Activated CD4-positive, CD25-positive, alpha-beta regulatory T cell treated with anti-CD3 and anti-CD28 coated beads, Interleukin-2, amount 50 U/mL, for 16 hours (primary cell): ENCODE results near the gene FTL.
A peak's percentile ranks its signal among the peaks of the same experiment; 100 is the strongest.

Experiments
- DNase-seq: peaks from one replicate; pipeline ENCODE4 v3.0.0-alpha.2; 2020; ENCODE audit warnings: low read depth, low spot score

The FTL gene

DNA sequence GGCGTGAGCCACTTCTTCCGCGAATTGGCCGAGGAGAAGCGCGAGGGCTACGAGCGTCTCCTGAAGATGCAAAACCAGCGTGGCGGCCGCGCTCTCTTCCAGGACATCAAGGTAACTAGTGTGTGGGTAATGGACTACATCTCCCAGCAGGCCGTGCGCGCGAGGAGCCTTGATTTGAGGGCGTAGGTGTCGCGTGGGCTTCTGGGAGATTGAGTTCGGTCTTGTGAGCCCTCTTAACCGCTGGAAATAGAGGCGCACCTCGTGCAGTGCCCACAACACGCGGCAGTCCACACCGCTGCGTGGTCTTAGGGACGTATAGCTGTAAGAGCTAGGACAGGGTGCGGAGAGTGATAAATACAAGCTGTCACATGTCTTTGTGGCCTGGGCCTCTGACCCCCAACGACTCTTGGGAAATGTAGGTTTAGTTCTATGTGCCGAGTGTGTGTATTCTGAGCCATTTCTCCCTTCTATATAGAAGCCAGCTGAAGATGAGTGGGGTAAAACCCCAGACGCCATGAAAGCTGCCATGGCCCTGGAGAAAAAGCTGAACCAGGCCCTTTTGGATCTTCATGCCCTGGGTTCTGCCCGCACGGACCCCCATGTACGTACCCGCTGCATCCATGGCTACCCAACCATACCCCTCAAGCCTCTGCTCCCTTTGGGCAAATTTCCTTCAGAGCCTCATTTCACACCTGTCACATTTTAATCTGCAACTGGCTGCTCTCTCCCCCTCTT lies 864 bp downstream of the FTL start:
- peak; percentile 83 for DNase-seq

DNA sequence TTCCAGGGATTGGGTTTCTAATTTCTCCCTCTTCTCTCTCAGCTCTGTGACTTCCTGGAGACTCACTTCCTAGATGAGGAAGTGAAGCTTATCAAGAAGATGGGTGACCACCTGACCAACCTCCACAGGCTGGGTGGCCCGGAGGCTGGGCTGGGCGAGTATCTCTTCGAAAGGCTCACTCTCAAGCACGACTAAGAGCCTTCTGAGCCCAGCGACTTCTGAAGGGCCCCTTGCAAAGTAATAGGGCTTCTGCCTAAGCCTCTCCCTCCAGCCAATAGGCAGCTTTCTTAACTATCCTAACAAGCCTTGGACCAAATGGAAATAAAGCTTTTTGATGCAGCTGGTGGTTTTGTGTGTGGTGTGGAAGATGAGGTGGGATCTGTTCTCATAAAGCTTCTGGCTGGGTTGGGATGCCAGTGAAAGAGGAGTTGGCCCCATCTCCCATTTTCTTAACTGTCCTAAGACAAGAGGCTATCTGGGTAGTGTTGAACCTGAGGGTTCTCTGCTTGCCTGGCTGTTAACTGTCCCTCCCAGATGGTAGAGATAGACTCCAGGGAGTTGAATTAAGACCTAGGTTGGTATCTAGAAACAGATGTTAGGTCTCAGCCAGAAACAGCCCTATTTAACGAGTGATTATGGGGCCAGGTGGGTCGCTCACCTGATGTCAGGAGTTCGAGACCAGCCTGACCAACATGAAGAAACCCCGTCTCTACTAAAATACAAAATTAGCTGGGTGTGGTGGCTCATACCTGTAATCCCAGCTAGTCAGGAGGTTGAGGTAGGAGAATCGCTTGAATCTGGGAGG lies 1.6 kb downstream of the FTL start:
- no peak for DNase-seq

DNA sequence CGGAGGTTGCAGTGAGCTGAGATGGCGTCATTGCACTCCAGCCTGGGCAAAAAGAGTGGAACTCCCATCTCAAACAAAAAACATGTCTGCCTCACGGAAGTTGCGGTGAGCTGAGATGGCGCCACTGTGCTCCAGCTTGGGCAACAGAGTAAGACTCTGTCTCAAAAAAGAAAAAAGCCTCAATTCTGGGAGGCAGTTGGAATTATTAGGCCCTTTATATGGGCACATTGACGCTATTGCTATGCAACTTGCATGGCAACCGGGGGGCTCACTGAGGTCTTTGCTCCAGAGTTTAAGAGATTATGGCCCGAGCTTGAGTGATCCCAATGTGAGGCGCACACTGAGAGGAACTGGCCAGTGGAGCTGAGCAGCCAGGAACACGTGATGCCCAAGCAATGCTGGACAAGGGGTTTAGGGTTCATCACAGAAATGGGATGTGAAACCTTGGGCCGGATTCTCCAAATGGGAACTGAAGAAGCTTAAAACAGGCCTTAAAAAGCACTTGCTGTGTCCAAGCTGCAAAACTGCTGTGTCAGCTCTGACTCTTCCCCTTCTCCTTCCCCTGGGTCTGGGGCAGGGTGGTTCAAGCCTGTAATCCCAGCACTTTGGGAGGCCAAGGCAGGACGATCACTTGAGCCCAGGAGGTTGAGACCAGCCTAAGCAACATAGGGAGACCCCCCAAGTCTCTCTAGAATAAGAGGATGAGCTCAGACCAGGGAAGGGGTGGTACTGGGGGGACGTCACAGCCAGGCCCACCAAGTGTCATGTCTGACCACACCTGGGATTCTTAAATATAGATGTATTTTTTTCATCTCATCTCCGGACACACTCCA lies 2.5 kb downstream of the FTL start:
- DNase-seq = no peak

DNA sequence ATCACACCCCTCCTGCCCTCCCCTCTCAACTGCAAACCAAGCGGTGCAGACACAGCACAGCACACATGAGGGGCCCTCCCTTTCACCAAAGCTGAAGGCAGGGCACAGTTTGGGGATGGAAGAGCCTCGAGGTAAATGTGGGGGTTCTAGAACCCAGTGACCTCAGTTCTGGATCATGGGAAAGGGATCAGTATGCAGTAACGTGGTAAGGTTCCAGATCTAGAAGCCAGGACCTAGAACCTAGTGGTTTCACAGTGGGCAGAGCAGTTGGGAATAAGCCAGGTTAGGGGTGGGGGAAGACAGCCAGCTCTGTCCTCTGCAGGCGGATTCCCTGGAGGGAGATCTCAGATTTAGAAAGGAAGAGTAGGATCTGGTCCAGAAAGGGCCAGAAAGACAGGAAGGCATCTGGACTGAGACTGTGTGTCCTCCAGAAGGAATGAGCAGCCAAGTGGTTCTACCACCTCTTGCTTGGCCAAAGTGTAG lies 3.1 kb downstream of the FTL start:
- DNase-seq = no peak

DNA sequence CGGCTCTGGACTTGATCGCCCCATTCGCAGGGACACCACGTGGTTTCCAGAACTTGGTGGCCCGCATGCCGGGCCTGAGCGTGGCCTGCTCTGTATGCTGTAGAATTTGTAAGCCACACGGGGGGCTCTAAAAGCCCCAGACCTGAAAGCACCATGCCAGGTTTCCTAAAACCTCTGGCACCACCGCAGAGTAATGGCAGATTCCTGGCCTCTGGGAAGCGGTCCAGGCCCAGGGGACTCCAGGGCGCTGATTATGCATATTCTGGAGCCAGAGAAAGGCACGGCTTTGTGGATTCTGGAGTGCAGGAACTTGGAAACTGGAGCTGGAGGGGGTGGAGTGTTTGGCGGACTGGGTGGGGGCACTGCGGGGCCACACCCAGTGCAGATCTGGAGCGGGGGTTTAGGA lies 3.7 kb downstream of the FTL start:
- no peak for DNase-seq

DNA sequence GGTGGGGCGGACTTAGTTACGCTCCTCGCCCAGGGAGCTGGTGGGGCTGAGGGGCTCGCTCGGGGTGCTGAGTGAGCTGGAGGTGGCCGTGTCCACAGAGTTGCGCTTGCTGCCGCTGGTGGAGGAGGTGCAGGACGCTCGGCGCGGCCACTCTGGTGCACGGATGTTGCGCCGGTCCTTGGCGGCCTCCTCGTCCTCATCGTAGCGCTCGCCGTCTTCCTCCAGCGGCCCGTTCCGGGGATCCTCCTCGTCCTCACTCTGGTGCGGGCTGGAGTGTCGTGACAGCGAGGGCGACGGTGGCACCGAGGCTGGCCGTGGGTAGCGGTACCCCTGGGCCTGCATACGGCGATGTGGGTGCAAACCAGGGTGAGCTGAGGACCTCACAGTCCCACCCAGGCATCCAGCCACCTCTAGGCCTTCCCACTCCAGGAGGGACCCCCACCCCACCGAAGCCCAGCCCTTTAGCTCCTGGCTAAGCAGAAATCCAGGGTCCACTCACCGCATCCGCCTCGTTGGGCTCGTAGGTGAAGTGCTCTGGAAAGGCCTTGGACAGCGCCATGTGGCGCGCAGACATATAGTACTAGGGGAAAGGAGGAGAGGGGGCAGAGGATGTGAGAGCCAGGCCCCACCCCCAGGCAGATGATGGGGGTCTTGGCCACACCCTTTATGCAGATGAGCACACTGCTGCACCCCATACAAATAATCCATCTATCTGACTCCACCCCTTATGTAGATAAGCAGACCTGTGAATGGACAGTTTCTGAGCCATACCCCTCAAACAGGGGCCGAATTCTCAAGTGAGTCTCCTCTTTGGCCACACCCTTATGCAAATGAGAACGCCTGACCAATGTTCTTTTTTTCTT lies 4.4 kb downstream of the FTL start:
- no peak for DNase-seq

DNA sequence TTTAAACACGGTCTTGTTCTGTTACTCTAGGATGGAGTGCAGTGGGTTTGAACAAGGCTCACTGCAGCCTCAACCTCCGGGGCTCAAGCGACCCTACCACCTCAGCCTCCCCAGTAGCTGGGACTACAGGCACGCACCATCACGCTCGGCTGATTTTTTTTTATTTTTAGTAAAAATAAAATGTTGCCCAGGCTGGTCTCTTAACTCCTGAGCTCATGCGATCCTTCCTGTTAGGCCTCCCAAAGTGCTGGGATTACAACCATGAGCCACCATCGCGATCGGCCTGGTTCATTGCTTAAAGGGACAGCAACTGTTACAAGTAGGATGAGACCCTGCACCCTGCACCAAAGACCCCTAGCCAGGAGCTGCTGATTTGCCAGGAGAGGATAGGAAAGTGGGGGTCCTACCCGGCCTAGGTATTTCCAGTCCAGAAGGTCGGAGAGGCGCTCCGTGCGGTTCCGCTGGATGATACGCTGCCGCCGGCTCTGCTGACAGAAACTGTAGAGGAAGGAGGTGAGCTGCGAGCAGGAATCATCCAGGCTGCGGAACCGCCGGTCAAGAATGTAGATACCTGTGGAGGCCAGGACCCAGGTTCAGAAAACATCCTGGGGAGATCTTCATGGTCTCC lies 5.1 kb downstream of the FTL start:
- DNase-seq = no peak

DNA sequence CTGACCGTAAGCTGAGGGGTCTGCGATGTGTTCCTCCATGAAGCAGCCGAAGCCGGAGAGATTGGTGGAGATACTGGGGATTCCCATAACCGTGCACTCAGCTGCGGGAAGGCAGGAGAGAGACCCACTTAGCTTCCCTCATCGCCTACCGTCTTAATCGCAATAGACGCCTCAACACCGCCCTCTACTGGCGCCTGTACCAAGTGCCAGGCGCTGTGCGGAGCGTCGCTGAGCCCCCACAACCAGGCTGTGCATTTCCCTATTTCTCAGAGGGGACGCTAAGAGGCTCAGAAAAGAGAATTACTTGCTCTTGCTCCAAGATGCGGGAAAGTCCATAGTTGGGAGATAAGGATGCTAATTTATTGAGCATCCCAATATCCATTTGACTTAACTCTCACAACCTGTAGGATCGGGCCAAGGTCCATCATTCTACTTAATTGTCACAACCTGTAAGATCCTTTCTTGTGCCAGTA lies 5.8 kb downstream of the FTL start:
- peak; percentile 58 for DNase-seq

DNA sequence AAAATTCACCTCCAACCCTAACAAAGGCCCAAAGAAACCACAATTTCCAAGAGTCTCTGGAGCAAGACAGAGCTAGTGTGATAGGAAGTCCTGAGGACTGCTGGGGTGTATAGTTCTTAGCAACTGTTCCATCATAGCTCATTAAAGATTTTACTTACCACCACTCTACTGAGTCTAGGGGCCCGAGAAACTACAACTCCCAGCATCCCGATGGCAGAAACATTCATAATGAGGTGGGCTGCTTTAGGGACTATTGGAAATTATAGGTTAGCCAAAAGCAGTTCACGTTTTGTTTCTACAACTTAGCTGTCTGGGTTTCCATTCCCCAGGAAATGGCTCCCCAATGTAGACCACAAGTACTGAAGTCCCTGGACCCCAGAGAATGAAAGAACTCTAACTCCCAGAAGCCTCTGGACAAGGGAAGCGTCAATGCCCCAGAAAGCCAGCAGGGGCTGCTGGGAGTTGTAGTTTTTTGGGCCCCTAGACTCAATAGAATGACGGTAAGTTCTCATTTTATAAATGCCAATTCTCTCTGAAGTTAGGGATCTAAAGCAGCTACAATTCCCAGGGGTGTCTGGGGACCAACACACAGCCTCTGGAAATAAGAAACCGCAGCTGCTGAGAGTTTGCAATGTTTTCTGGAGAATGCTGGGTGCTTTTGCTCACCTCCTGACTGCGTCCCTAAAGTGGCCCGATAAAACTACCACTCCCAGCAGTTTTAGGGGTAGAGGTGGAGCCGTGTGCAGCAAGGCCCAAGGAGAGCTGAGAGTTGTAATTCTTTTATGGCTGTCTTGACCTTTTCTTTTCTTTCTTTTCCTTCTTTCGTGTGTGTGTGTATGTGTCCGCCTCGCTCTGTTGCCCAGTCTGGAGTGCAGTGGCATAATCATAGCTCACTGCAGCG lies 11.1 kb downstream of the FTL start:
- no peak for DNase-seq

DNA sequence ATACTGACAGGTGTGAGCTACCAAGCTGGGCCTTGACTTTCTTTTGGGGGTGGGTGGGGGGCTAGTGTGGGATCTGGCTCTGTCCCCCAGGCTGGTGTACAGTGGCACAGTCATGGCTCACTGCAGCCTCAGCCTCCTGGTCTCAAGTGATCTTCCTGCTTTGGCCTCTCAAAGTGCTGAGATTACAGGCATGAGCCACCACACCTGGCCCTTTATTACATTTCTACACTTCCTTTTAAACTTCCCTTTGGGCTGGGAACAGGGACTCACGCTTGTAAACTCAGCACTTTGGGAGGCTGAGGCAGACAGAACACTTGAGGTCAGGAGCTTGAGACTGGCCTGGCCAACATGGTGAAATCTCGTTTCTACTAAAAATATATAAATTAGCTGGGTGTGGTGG lies 12.0 kb downstream of the FTL start:
- no peak for DNase-seq

DNA sequence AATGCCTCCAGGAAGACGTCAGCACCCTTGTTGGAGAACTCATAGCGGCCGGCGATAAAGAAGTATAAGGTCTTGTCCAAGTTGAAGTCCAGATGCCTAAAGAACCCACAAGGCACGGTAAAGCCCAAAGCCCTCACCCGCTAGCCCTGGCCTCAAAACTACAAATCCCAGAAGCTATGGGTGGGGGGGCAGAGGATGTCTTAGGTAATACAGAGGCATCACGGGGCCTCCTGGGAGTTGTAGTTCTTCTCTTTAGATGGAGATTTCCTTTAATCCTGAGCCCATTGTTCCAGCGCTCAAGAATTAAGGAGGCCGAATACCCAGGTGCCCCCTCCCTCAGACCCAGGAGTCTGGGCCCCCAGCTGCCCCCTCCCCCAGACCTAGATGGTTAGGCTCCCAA lies 17.2 kb downstream of the FTL start:
- no peak for DNase-seq

DNA sequence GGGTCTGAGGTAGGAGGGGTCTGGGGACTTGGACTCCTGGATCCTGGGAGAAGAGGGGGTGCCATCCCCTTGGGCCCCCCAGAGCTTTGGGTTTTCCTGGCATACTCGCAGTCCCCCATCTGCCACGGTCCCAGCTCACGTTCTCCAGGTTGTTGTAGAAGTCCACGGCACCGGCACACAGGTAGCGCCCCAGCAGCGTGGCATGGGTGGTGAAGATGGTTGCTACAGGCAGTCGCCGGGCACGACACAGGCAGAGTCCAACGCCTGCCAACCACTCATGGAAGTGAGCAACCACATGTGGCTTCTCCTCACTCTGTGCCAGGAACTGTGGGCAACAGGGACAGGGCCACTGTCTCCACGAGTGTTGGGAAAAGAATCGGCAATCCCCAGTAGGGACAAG lies 20.6 kb downstream of the FTL start:
- DNase-seq = no peak

DNA sequence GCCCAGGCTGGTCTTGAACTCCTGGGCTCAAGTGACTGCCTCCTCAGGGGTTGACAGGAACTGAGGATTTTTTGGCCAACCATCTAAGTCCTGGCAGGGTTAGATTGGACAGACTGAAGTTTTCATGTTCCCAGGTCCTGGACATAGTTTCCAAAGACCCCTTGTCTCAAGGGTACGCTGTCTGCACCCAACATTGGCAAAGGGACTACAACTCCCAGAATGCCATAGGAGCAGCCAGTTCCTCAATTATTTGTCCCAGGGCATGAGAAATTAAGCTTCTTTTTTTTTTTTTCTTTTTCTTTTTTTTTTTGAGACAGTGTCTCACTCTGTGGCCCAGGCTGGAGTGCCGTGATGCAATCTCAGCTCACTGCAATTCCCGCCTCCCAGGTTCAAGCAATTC lies 21.1 kb downstream of the FTL start:
- DNase-seq = no peak

DNA sequence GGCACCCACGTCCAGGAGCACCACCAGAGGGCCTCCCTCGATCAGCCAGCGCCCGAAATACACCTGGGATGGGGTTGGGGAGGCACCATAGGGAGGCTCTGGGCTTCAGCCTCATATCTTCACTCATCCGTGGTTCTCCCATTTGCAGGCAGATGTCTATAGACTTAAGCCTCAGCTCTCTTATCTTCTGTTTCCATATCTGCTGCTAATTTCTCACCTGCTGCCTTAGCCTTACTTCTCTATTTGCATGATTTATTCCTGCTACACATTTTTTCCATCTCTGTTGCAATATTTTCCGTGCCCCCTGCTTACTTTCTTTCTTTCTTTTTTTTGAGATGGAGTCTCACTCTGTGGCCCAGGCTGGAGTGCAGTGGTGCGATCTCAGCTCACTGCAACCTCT lies 22.2 kb downstream of the FTL start:
- no peak for DNase-seq

DNA sequence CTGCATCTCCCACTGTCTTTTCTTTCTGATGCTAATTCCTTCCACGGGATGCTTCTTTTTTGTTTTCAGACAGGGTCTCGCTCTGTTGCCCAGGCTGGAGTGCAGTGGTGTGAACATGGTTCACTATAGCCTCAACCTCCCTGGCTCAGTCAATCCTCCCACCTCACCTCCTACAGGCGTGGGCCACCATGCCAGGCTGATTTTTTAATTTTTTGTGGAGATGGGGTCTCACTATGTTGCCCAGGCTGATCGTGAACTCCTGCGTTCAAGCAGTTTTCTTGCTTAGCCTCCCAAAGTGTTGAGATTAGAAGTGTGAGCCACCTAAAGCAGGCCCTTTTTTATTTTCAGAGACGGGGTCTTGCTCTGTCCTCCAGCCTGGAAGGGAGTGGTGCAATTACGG lies 23.2 kb downstream of the FTL start:
- DNase-seq = no peak

DNA sequence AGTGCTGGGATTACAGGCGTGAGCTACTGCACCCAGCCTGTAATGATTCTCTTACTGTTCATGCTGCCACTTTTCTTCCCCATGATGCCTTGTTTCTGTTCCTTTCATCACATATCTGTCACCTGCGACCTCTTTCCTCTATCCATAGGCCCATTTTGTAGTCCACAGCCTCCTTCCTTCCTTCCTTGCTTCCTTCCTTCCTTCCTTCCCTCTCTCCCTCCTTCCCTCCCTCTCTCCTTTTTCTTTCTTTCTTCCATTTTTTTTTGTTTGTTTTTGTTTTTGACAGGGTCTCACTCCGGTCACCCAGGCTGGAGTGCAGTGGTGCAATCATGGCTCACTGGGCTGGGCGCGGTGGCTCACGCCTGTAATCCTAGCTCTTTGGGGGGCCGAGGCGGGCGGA lies 23.8 kb downstream of the FTL start:
- DNase-seq = no peak

DNA sequence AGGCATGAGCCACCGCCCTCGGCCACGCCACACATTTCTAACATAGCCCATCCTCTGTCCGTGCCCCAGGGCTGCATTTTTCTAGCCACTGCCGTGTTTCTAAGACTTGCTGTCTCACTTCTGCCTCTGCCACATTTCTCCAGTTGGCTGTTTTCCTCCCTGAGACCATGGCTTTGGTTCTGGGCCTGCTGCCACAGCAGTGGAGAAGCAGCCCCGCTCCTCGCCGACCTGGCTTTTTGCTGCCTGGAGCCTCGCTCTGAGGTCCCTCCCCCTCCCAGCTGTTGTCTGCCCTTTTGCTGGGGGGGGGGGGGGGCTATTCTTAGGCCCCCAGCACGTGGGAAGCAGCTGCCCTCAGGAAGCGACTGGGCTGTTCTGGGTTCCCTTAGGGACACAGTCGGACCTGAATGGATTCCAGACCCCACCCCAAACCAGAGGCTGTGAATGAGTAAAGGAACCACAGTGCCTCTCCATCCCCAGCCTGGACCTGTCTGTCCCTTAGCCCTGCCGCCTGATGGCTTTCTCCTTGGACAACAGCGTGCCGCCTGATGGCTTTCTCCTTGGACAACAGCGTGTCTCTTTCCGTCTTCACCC lies 24.7 kb downstream of the FTL start:
- DNase-seq = no peak

DNA sequence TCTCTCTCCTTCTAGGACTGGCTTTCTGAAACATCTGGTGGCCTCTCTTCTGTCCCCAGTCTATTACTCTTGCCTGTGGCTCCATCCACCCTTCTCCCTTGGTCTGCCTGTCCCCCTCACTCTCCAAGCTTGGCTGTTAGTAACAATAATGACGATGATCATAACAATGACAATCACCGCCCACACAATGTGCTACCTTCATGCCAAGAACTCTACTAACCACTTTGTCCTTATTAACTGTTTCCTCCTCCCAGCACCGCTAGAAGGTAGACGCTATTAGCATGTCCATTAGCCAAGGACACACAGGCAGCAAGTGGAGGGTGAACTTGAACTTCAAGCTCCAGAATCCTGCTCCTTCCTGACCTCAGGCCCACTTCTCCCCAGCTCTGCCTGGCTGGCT lies 25.3 kb downstream of the FTL start:
- no peak for DNase-seq

DNA sequence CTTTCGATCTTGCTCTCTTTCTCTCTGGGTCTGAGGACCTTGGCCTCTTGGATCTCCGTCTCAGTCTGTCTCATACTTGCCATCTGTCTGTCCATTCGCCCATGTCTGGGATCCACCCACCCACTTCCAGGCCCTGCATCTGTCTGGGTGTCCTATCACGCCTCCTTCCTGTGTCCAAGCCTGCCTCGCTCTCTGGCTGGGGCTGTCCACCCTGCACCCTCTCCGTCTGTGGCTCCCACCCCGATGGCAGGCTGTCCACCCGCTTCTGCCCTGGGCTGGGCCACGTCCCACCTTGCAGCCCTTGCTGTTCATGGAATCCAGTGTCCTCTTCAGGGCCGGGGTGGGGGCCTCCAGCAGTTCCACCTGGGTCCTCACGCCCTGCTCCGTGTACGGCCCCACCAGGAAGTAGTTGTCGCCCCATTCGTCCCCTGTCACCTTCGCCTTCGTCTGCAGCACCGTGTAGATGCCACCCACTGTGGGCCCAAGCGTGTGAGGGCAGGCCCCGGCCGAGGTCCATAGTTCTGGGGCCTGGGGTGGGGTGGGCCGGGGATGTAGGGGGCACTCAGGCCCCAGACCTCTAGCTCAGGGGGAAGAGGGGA lies 26.0 kb downstream of the FTL start:
- DNase-seq = no peak
